Fibroblast of pulmonary artery (primary cell): Measurements from ENCODE around the gene PPDPF.

Experiments used
- DNase-seq: peaks from one replicate; pipeline ENCODE4 v3.0.0-alpha.2; 2010; ENCODE audit warnings: low read depth
- H3K4me3 ChIP-seq: replicated peaks from 2 replicates; pipeline ENCODE4 v1.5.1; 2011; ENCODE audit warnings: low read depth, mild to moderate bottlenecking, control low read depth, low read length, moderate library complexity
- TF ChIP-seq, protein P1 (sequence below): IDR thresholded peaks from 2 replicates; pipeline ENCODE4 v1.5.1; 2011; ENCODE audit warnings: mild to moderate bottlenecking, control low read depth, low read length, inconsistent platforms; ENCODE audit errors: missing control alignments

Gene PPDPF

DNA sequence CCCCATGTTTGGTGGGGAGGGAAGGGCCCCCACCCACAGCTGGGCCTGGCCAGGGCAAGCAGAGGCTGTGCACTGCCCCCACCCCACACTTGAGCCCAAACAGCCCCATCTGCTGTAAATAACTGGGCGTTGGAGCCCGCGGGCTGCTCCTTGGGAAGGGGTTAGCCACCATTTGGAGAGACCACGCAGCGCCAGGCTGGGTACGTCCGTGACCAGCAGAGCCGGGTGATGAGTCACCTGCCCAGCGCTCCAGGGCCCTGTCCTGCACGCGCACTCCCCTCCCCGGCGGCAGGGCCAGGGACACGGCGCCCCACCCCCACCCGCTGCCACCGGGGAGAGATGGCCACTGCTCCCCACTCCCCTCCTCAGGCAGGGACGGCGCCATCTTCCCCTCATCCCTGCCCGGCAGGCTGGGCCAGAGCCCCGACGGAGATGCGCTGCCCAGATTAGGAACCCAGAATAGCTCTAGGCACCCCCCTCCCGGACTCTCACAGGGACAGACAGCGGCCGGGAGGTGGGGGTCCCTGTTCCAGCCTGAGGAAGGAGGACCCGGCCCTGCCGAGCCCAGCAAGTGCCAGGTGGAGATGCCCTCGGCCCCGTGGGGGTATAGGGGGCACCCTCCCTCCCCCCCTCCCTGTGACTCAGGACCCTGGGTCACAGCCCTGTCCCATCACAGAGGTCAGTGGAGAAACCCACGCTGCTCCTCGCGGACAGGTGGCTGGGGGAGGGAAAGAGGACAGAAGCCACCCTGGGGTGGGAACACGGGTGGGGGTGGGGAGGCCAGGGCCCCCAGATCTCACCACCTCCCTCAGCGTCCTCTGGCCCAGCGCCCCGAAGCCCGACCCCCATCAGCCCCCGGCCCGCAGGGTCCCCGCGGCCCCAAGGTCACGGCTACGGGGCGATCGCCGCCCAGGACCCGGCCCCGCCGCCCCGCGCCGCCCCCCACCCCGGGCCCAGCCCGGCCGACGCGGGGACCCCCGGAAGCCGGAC, 22.3 kb upstream of the PPDPF start:
- H3K4me3 ChIP-seq: no peak overlapping the region
- no peak for DNase-seq
- TF ChIP-seq, protein P1, sequence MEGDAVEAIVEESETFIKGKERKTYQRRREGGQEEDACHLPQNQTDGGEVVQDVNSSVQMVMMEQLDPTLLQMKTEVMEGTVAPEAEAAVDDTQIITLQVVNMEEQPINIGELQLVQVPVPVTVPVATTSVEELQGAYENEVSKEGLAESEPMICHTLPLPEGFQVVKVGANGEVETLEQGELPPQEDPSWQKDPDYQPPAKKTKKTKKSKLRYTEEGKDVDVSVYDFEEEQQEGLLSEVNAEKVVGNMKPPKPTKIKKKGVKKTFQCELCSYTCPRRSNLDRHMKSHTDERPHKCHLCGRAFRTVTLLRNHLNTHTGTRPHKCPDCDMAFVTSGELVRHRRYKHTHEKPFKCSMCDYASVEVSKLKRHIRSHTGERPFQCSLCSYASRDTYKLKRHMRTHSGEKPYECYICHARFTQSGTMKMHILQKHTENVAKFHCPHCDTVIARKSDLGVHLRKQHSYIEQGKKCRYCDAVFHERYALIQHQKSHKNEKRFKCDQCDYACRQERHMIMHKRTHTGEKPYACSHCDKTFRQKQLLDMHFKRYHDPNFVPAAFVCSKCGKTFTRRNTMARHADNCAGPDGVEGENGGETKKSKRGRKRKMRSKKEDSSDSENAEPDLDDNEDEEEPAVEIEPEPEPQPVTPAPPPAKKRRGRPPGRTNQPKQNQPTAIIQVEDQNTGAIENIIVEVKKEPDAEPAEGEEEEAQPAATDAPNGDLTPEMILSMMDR: no peak

DNA sequence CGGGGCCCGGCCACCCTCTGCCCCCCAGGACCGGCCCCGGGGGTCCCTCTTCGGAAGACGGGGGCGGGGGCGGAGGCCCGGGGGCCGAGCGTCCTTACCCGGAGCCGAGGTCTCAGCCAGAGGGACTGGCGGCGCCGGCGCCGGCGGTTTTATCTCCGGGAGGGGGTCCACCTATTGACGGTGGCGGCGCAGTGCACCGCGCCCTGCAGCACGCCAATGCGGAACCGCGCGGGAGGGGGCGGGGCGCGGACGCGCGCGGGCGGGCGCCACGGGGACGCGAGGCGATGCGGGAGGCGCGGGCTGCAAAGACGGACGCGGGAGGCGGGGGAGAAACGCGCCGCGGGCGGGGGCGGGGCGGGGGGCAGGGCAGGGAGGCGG, 21.6 kb upstream of the PPDPF start, which contains the start of gene EEF1A2:
TSS of gene EEF1A2 (minus strand) at position 124 of the 378 bp plus-strand sequence. CDS start 1,320 bp downstream, outside the sequence.
- H3K4me3 ChIP-seq: no peak within 1 kb of the TSS
- TF ChIP-seq, protein P1: no peak
- no peak for DNase-seq

DNA sequence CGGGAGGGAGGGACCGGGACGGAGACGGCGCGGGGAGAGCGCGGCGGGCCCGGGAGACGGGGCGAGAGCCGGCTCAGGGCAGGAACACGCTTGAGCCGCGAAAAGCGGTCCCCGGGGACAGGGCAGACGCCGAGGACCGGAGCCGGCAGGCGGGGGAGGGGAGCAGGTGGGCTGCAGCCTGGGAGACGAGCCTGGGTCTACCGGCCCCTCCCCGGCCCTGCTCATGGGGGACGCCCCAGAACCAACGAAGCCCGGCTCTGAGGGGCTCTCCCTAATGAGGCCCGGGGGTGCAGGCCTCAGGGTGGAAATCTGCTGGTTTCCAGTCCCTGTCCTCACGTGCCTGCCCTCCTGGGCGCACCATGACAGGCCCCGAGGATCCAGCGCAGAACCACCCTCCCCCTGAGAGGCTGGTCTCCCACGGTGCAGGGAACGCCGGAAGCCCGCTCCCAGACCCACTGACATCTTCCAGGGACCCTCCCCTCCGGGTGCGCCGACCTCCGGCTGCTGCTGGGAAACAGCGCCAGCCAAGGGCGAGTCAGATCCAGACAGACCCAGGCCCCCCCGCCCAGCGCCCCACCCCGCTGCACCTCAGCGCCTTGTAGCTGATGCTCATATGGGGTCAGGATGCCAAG, 21.1 kb upstream of the PPDPF start:
- no peak overlapping the region for H3K4me3 ChIP-seq
- TF ChIP-seq, protein P1: no peak
- DNase-seq: no peak

DNA sequence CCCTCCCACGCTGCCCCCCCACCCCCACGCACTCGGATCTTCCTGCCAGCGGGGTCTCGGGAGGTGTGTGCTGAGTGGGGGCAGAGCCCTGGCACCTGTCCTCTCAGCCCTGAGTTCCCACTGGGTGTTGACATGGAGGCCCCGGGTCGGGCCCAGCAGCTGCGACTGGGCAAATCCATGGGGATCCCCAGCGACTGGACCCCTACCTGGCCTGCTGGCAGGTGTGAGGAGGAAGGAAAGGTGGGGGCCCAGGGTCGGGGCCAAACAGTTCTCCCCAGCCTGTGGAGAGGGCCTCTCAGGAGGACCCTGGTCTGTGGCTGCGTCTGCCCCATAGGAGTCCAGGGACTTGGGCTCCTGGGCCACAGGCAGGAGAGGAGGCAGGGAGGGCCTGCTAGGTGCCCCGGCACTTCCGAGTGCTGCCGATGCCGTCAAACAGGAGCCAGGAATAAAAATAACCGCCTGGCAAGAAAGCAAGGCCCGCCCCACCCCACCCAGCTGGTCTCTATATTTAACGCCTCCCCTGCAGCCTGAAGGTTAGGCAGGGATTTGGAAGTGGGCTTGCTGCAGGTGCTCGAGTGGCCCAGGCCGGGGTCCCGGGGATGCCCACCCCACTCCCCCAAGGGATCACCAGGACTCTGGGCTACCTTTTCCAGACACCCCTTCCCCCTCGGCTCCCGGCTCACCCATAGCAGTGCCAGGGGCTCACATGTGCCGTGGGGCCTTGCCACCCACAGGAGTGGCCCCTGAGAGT, 20.2 kb upstream of the PPDPF start:
- DNase-seq: no peak
- TF ChIP-seq, protein P1: no peak
- H3K4me3 ChIP-seq: no peak overlapping the region

DNA sequence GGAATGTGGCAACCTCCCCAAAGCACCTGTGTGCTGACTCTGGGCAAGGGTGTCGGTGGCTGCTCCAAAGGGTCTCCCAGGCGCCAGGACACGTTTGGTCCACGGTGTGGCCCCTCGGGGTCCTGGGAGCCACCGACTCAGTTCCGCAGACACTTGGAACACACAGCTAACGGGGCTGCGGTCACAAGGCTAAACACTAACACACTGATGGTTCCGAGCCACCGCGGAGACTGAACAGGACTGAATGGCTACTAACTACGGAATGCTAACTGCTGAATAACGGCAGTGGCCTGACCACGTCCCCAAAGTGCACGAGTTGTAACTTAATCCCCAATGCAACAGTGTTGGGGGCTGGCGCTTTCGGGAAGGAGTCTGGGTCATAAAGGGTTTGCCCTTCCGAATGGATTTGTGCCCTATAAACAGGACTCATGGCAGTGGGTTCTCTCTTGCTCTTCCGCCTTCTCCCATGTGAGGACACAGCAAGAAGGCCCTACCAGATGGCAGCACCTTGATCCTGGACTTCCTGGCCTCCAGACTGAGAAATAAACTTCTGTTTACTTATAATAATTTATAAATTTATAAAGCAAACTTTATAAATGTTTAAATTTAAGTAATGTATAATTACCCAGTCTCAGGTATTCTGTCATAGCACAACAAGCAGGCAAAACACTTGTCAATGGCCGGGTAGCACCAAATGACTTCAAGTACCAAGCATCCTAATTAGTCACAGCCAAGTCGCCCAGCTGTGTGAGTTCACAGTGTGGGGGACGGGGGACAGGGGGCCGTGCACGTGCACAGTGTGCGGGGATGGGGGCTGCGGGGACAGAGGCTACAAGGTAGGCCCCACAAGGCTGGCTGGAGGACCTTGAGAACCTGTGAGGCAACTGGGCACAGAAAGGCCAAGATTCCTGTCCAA, 19.4 kb upstream of the PPDPF start:
- H3K4me3 ChIP-seq: no peak overlapping the region
- no peak for DNase-seq
- TF ChIP-seq, protein P1: no peak
